Hepatocyte (in vitro differentiated cells): ENCODE measurements around the gene ST6GAL1.

Source experiments
- EZH2 ChIP-seq: fragments of 200-600 bp; sonication (generic); IDR thresholded peaks from 2 replicates; pipeline ENCODE4 v1.6.1; 2016; ENCODE audit warnings: antibody characterized with exemption, mild to moderate bottlenecking, borderline replicate concordance
- TF ChIP-seq, protein P1 (sequence below): fragments of 200-600 bp; sonication (generic); IDR thresholded peaks from 2 replicates; pipeline ENCODE4 v1.5.1; 2016; ENCODE audit warnings: antibody characterized with exemption, mild to moderate bottlenecking; ENCODE audit not compliant: poor library complexity

- TF ChIP-seq, protein P1, sequence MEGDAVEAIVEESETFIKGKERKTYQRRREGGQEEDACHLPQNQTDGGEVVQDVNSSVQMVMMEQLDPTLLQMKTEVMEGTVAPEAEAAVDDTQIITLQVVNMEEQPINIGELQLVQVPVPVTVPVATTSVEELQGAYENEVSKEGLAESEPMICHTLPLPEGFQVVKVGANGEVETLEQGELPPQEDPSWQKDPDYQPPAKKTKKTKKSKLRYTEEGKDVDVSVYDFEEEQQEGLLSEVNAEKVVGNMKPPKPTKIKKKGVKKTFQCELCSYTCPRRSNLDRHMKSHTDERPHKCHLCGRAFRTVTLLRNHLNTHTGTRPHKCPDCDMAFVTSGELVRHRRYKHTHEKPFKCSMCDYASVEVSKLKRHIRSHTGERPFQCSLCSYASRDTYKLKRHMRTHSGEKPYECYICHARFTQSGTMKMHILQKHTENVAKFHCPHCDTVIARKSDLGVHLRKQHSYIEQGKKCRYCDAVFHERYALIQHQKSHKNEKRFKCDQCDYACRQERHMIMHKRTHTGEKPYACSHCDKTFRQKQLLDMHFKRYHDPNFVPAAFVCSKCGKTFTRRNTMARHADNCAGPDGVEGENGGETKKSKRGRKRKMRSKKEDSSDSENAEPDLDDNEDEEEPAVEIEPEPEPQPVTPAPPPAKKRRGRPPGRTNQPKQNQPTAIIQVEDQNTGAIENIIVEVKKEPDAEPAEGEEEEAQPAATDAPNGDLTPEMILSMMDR, result no peak
- no peak for TF ChIP-seq EZH2
Observed at GRCh38 chr3:187044206-187044605, 113.9 kb downstream of the ST6GAL1 start.
